GM13976 (cell line): ENCODE data around the gene CEBPA.

ENCODE experiments used
- DNase-seq: peaks from one replicate; pipeline ENCODE4 v3.0.0; 2012; ENCODE audit warnings: low spot score
- CTCF ChIP-seq: IDR thresholded peaks from 2 replicates; pipeline ENCODE4 v1.5.1; 2012; ENCODE audit warnings: borderline replicate concordance, mild to moderate bottlenecking; ENCODE audit not compliant: insufficient read depth; ENCODE audit errors: extremely low read depth, missing control alignments, control extremely low read depth
- in situ Hi-C: fragments of 300-500 bp; cut with MboI; formaldehyde crosslinking; loops from one replicate; pipeline ENCODE4 v1.12.0; 2022; ENCODE audit warnings: low sequenced_read_pairs, mixed read lengths, inconsistent platforms; ENCODE audit not compliant: unreplicated experiment

The CEBPA gene

GRCh38 chr19:33302974-33303790 lies 848 bp upstream of the CEBPA start:
- TF ChIP-seq CTCF = no peak
- DNase-seq = peak; percentile 70
- in situ Hi-C loops = no loop called here

DNA sequence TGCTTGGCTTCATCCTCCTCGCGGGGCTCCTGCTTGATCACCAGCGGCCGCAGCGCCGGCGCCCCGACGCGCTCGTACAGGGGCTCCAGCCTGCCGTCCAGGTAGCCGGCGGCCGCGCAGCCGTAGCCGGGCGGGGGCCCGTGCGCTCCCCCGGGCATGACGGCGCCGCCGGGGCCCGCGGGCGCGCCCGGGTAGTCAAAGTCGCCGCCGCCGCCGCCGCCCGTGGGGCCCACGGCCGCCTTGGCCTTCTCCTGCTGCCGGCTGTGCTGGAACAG lies 497 bp downstream of the CEBPA start:
- no peak for DNase-seq
- in situ Hi-C loops = no loop called here
- no peak for TF ChIP-seq CTCF

DNA sequence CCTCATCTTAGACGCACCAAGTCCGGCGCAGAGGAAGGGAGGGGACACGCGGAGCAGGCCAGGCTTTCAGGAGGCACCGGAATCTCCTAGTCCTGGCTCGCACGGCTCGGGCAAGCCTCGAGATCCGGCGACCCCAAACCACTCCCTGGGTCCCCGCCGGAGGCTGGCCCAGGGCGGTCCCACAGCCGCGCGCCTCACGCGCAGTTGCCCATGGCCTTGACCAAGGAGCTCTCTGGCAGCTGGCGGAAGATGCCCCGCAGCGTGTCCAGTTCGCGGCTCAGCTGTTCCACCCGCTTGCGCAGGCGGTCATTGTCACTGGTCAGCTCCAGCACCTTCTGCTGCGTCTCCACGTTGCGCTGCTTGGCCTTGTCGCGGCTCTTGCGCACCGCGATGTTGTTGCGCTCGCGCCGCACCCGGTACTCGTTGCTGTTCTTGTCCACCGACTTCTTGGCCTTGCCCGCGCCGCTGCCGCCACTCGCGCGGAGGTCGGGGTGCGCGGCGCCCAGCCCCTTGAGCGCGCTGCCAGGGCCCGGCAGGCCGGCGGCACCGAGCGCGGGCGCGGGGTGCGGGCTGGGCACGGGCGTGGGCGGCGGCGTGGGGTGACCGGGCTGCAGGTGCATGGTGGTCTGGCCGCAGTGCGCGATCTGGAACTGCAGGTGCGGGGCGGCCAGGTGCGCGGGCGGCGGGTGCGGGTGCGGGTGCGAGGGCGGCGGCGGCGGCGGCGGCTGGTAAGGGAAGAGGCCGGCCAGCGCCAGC lies 1.0 kb downstream of the CEBPA start:
- no peak for TF ChIP-seq CTCF
- in situ Hi-C loops = no loop called here
- DNase-seq = peak; percentile 27

GRCh38 chr19:33300894-33301143 lies 1.5 kb downstream of the CEBPA start:
- in situ Hi-C loops = no loop called here
- TF ChIP-seq CTCF = no peak
- DNase-seq = no peak

- in situ Hi-C loops = no loop called here
- no peak for DNase-seq
- TF ChIP-seq CTCF = no peak
Observed at GRCh38 chr19:33300009-33300893, 2.1 kb downstream of the CEBPA start.

GRCh38 chr19:33299051-33299688 lies 3.2 kb downstream of the CEBPA start:
- in situ Hi-C loops = no loop called here
- DNase-seq = no peak
- no peak for TF ChIP-seq CTCF
